Fibroblast of skin of right quadriceps (primary cell): ENCODE data around the gene OPRL1.

Experiments
- DNase-seq: peaks from one replicate; pipeline ENCODE4 v3.0.0-alpha.2; 2013

The OPRL1 gene

DNA sequence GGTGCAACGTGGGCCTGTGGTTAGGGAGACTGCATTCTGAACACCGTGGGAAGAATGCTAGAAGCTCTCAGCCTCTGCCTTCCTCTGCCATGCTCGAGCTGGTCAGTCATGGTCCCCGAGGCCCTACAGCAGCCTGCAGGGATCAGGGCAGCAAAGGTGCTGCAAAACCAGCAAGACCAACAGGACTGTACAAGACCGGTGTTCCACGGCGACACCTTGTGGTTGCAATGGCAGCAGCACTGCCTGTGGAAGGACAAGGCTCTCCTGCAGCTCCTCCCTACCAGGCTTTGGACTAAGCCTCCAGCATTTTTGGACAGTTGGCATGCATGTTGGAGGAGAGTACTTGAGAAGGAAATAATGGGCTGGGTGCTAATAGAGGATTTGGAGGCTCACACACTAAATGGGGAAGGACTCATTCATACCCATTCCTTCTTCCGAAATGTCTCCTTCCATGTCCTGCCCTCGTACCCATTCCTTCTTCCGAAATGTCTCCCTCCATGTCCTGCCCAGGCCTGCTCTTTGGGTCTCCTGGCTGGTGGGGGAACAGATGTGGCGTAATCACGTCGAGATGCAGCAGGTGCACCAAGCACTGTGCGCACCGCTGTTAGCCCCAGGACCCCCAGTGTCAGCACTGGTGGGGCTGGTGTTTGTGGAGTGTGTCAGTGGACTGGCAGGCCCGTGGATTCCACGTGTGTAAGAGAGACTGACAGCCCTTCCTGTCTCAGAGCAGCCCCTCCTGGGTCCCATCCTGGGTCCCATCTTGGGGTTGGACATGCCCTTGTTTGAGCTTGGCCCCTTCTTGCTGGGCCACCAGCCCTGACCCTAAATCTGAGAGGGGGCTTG, 65.8 kb downstream of the OPRL1 start:
- no peak for DNase-seq

DNA sequence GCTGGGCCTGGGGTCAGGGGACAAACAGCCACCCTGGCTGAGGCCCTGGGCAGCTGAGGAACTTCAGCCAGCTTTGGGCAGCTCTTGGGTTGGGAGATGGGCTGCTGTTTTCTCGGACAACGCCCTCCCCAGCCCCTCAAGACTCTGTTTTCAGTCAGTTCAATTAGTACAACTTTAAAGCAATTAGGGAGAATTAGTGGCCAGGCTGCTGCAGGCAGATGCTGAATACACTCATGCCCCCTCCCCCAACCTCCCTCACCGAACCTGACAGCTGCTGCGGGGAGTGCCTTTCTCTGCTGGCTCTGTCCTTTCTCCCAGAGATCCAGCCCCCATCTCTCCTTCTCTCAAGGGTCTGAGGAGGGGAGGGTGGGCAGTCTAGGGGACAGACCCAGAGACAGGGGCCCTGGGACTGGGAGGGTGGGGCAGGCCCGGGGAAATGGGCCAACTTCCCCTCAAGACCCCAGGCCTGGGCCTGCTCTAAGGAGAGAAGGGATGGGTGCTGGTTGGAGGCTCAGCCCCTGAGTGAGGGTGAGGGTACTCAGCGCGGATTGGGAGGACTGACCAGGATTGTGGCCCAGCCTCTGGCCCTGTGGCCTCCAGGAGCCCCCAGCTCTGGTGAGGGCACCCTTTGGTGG, 66.5 kb downstream of the OPRL1 start:
- no peak for DNase-seq

DNA sequence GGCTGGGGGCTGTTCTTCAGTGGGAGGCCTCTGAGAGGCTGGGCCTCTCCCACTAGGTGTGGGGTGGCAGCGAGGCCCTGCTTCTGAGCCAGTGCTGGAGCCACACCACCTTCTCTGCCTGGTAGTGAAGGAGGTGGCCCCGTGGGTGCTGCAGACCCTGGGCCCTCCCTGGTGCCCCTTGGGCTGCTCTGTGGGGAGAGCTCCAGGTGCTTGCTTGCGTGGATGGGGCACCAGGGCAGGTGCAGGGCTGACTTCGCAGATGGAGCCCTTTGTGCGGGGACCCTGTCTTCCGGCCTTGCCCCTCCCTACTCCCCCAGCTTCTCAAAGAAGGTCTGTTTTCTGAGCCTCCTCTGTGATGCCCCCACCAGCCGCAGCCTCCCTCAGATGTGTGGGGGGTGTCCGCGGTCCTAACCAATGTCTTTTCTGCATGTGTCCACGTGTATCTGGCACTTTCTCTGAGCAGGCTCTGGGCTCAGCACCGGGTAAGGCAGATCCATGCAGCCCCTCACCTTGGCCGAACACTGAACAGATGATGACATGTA, 67.1 kb downstream of the OPRL1 start:
- DNase-seq, result no peak

DNA sequence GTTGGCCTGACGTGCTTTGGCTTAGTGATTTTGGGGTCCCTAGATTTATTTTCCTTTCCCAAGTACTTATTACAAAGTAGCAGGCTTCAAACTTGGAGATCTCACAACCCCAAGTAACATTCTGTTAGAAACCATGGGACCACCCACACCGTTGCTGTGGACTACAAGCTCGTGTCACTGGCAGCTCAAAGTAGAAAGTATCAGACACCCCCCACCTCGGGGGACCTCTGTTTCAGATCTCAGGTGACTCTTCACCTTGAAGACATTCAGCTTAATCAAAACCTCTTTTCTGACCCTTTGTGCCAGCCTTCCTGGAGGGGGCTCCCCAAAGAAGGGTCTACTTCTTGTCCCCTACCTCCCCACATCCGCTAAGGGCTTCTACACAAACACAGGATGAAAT, 68.7 kb downstream of the OPRL1 start:
- no peak for DNase-seq

DNA sequence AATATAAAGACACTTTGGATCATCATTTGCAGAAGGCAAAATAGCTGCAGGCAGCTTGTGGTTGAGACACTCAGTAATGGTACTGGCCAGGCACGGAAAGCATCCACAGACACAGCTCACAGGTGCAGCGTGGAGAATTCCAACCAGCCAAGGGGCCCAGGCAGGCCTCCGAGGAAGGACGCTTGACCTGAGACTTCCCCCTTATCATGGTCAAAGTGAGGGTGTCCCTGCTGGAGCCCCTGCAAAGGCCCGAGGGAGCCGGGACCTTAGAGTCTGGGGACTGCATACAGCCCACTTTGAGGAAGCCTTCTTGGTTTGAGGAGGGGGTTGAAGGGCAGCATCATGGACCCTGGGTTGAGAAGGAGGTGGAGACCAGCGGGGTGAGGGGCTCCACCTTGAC, 69.3 kb downstream of the OPRL1 start:
- no peak for DNase-seq

DNA sequence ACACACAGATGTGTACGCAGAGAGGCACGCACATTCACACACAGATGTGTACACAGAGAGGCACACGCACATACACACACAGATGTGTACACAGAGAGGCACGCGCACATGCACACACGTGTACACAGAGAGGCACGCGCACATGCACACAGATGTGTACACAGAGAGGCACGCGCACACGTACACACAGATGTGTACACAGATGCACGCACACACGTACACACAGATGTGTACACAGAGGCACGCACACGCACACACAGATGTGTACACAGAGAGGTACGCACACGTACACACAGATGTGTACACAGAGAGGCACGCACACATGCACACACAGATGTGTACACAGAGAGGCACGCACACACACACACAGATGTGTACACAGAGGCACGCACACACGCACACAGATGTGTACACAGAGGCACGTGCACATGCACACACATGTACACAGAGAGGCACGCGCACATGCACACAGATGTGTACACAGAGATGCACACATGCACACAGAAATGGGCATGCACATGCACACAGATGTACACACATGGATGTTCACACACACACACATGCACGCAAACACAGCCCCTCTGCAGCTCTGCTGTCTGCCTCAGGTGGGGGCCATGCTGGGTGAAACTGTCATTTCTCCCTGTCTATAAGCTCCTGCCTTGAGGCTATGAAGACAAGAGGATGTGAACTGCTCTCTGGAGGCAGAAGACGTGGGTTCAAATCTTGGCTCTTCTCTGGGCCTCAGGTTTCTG, 70.1 kb downstream of the OPRL1 start:
- no peak for DNase-seq
